ENCODE measurements around the gene PRKACG. TPM values are rescaled to one million over a fixed set of nuclear protein-coding genes. Genes with fewer than 3 reads are reported as not detected.

Gene PRKACG
- not detected in 5 replicates for total RNA-seq (2022; extraction: Qiagen RNA extraction)

DNA sequence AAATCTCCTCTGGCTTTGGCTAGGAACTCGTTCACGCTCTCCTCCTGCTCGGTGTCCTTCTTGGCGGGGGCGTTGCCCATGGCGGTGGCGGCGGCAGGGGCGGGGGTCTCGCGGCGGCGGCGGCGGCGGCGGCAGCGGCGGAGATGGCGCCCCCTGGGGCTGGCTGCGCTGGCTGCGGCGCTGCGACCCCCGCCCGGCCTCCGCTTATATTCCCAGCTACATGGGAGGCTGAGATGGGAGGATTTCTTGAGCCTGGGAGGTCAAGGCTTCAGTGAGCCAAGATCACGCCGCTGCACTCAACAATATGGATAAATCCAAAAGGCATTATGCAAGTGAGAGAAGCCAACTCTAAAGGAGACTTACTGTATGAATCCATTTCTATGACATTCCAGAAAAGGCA is at the start of gene PRKACG:
PRKACG (minus strand) TSS at position 101 of the 400 bp plus-strand sequence; CDS start at position 80, 21 bp downstream.

DNA sequence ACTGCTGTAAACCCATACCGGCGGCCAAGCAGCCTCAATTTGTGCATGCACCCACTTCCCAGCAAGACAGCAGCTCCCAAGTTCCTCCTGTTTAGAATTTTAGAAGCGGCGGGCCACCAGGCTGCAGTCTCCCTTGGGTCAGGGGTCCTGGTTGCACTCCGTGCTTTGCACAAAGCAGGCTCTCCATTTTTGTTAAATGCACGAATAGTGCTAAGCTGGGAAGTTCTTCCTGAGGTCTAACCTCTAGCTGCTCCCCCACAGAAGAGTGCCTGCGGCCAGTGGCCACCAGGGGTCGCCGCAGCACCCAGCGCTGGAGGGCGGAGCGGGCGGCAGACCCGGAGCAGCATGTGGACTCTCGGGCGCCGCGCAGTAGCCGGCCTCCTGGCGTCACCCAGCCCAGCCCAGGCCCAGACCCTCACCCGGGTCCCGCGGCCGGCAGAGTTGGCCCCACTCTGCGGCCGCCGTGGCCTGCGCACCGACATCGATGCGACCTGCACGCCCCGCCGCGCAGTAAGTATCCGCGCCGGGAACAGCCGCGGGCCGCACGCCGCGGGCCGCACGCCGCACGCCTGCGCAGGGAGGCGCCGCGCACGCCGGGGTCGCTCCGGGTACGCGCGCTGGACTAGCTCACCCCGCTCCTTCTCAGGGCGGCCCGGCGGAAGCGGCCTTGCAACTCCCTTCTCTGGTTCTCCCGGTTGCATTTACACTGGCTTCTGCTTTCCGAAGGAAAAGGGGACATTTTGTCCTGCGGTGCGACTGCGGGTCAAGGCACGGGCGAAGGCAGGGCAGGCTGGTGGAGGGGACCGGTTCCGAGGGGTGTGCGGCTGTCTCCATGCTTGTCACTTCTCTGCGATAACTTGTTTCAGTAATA is 21.8 kb upstream of the PRKACG start, which contains the start of gene FXN:
FXN (plus strand) TSS at position 315 of the 871 bp plus-strand sequence; CDS start at position 346, 31 bp downstream.

Other genes with a start within 250 kb of the PRKACG start
- 26.0 to 29.2 TPM (median 26.2 TPM) in 5 replicates for gene FXN, start 21.6 kb upstream of the PRKACG start, total RNA-seq (2022; extraction: Qiagen RNA extraction)
- gene TJP2, start 160.2 kb upstream of the PRKACG start, total RNA-seq (2022; extraction: Qiagen RNA extraction), result 3.7 to 5.2 TPM (median 4.7 TPM) in 5 replicates

Data from A549 treated with Mapracorat at 1 μM for 4 hours (cell line).